ENCODE results near the gene ABCA10. TPM values are rescaled to one million over a fixed set of nuclear protein-coding genes. Genes with fewer than 3 reads are reported as not detected.

The ABCA10 gene
- total RNA-seq, 1 experiment from 2014 or later: 0.47 TPM

GRCh38 chr17:69150333-69150732, 78.3 kb downstream of the ABCA10 start:
- Histone ChIP-seq H3F3A (ENCODE audit: low read length, unreplicated experiment) (no peaks in the 10 kb centered on the region), H3K79me2 (ENCODE audit: low read length) (no peaks in the 10 kb centered on the region), H3K27ac (ENCODE audit: low read length) (no peak overlapping the region), H3K4me2 (ENCODE audit: low read length) (no peak overlapping the region), H3K9ac (ENCODE audit: low read length) (no peak overlapping the region), H3K4me3 (ENCODE audit: low read length) (no peak overlapping the region), H4K20me1 (ENCODE audit: low read length) (no peaks in the 10 kb centered on the region), H3K36me3 (ENCODE audit: low read depth, low read length) (no peaks in the 10 kb centered on the region), H3K4me1 (ENCODE audit: insufficient read depth, low read length) (no peaks in the 10 kb centered on the region), H3K9me2 (replicated peaks; ENCODE audit: low read length) (no peaks in the 10 kb centered on the region), H3K9me3 (ENCODE audit: low read length) (no peaks in the 10 kb centered on the region), H3K27me3 (ENCODE audit: low read length) (0 out of 2 replicates have a peak, but pooled peaks cover 15% of the 10 kb centered on the region), H2AFZ (ENCODE audit: low read length) (no peak overlapping the region)
- POLR2A ChIA-PET (ENCODE audit: unreplicated experiment): no interaction called here
- DNase-seq: no peak
- TF ChIP-seq, protein P1, sequence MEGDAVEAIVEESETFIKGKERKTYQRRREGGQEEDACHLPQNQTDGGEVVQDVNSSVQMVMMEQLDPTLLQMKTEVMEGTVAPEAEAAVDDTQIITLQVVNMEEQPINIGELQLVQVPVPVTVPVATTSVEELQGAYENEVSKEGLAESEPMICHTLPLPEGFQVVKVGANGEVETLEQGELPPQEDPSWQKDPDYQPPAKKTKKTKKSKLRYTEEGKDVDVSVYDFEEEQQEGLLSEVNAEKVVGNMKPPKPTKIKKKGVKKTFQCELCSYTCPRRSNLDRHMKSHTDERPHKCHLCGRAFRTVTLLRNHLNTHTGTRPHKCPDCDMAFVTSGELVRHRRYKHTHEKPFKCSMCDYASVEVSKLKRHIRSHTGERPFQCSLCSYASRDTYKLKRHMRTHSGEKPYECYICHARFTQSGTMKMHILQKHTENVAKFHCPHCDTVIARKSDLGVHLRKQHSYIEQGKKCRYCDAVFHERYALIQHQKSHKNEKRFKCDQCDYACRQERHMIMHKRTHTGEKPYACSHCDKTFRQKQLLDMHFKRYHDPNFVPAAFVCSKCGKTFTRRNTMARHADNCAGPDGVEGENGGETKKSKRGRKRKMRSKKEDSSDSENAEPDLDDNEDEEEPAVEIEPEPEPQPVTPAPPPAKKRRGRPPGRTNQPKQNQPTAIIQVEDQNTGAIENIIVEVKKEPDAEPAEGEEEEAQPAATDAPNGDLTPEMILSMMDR (conservative IDR thresholded peaks at IDR 0.05; ENCODE audit: low read depth, low read length): no peak
- no peak for TF ChIP-seq EZH2phosphoT487 (IDR thresholded peaks at IDR 0.05; ENCODE audit: borderline replicate concordance, low read length)
- TF ChIP-seq EZH2 (IDR thresholded peaks at IDR 0.05; ENCODE audit: low read length, unreplicated experiment): no peak
- ATAC-seq: no peak
- CTCF ChIA-PET: no interaction called here
- intact Hi-C loops (cut with micrococcal nuclease): no loop called here
- no TSS peak for BruUV-seq (replicated peaks)

DNA sequence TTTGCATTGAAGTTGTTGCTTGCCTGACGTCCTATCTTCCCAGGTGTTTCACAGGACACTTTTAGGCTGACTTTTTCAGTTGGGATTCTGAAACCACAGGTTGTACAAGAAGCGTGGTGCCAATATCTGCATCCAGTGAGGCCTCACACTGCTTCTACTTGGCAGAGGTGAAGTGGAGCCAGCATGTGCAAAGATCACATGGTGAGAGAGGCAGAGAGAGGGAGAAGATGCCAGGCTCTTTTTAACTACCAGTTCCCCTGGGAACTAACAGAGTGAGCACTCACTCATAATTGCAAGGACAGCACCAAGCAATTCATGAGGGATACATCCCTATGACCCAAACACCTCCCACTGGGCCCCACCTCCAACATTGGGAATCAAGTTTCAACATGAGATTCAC, 81.2 kb downstream of the ABCA10 start:
- TF ChIP-seq, protein P1 (conservative IDR thresholded peaks at IDR 0.05; ENCODE audit: low read depth, low read length): no peak
- Histone ChIP-seq H3K9me3 (ENCODE audit: low read length) (no peaks in the 10 kb centered on the region), H3K36me3 (ENCODE audit: low read depth, low read length) (no peaks in the 10 kb centered on the region), H3K4me1 (ENCODE audit: insufficient read depth, low read length) (no peaks in the 10 kb centered on the region), H3K4me2 (ENCODE audit: low read length) (no peak overlapping the region), H3K9me2 (replicated peaks; ENCODE audit: low read length) (no peaks in the 10 kb centered on the region), H4K20me1 (ENCODE audit: low read length) (no peaks in the 10 kb centered on the region), H3K79me2 (ENCODE audit: low read length) (no peaks in the 10 kb centered on the region), H2AFZ (ENCODE audit: low read length) (no peak overlapping the region), H3K27ac (ENCODE audit: low read length) (no peak overlapping the region), H3K27me3 (ENCODE audit: low read length) (peaks cover 20% of the 10 kb centered on the region), H3K9ac (ENCODE audit: low read length) (no peak overlapping the region), H3F3A (ENCODE audit: low read length, unreplicated experiment) (no peaks in the 10 kb centered on the region), H3K4me3 (ENCODE audit: low read length) (no peak overlapping the region)
- DNase-seq (no peak), ATAC-seq (no peak)
- CTCF ChIA-PET: no interaction called here
- intact Hi-C loops (cut with micrococcal nuclease): no loop called here
- BruUV-seq (replicated peaks): no TSS peak
- POLR2A ChIA-PET (ENCODE audit: unreplicated experiment): no interaction called here

DNA sequence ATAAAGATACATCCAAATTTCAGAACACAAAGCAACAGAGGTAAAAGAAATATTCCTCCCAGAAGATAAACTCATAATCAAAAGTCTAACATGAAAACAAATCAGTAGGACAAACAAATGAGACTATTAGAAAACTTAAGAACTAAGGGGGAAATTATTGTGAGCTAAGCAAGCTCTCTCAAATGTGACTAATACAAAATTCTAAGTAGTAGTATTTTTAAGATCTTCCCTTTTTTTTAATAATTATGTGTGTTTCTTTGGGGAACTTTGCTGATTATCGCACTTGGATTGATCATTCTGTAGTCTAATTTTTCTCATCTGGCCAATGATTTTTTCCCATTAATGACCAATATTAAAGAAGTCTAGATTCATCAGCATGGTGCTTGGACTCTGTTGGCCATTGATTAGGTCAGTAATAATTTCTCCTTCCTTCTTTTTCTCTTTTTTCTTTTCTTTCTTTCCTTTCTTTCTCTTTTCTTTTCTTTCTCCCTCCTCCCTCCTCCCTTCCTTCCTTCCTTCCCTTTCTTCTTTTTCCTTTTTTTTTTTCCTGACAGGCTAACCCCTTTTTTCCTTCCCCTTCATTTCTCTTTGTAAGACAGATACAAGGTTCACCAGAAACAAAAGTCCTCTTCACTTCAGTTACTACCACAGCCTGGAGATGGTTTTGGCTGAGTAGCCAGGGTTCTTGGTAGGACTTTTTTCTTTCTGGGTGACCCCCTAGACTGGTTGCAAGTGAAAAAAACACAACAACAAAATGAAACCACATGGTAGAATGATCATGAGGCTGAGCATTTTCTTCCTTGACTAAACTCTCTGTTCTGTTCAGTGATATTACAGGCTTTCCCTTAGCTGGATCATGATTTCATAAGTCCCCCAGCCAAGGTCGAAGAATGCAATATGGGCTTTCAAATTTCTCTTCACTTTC, 84.0 kb downstream of the ABCA10 start:
- POLR2A ChIA-PET (ENCODE audit: unreplicated experiment): interaction anchor here (0.6 kb wide), 1 partner anchor 1641 kb away, joined by 6 read pairs; no protein-coding TSS in a partner anchor
- no peak overlapping the region for H2AFZ ChIP-seq (ENCODE audit: low read length)

More for the DNA sequence above, 84.0 kb downstream of the ABCA10 start:
- no peak for TF ChIP-seq EZH2 (IDR thresholded peaks at IDR 0.05; ENCODE audit: low read length, unreplicated experiment)
- no peak for TF ChIP-seq EZH2phosphoT487 (IDR thresholded peaks at IDR 0.05; ENCODE audit: borderline replicate concordance, low read length)
- TF ChIP-seq, protein P1 (conservative IDR thresholded peaks at IDR 0.05; ENCODE audit: low read depth, low read length): no peak
- H4K20me1 ChIP-seq (ENCODE audit: low read length): no peaks in the 10 kb centered on the region
- H3K27me3 ChIP-seq (ENCODE audit: low read length): peaks cover 34% of the 10 kb centered on the region
- no peaks in the 10 kb centered on the region for H3F3A ChIP-seq (ENCODE audit: low read length, unreplicated experiment)
- no peaks in the 10 kb centered on the region for H3K79me2 ChIP-seq (ENCODE audit: low read length)
- DNase-seq: no peak
- CTCF ChIA-PET: no interaction called here
- no peak overlapping the region for H3K9ac ChIP-seq (ENCODE audit: low read length)
- H3K36me3 ChIP-seq (ENCODE audit: low read depth, low read length): no peaks in the 10 kb centered on the region
- H3K9me2 ChIP-seq (replicated peaks; ENCODE audit: low read length): no peaks in the 10 kb centered on the region
- no peak for ATAC-seq
- no peak overlapping the region for H3K4me2 ChIP-seq (ENCODE audit: low read length)
- H3K4me1 ChIP-seq (ENCODE audit: insufficient read depth, low read length): no peaks in the 10 kb centered on the region
- no peak overlapping the region for H3K27ac ChIP-seq (ENCODE audit: low read length)
- H3K4me3 ChIP-seq (ENCODE audit: low read length): no peak overlapping the region
- no peaks in the 10 kb centered on the region for H3K9me3 ChIP-seq (ENCODE audit: low read length)
- no TSS peak for BruUV-seq (replicated peaks)
- intact Hi-C loops (cut with micrococcal nuclease): no loop called here
